GM19023 (cell line): ENCODE results near the gene TMBIM6.

Source experiments
- ATAC-seq: cut with Tn5 transposase; IDR thresholded peaks from one replicate; pipeline ENCODE4 v1.9.1; 2021; ENCODE audit warnings: mild to moderate bottlenecking, moderate library complexity; ENCODE audit not compliant: unreplicated experiment

Gene TMBIM6

DNA sequence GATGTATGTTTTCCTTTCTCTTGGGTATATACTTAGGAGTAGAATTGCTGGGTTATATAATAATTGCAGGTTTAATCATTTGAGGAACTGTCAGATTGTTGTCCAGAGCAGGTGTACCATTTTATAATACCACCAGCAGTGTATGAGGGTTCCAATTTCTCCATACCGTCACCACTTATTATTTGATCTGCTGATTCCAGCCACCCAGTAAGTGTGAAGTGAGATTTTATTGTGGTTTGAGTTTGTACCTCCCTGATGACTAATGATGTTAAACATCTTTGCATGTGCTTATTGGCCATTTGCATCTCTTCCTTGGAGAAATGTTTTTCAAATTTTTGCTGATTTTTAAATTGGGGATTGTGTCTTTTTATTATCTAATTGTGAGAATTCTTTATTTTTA lies 71.8 kb downstream of the TMBIM6 start:
- no peak for ATAC-seq
